GM23338 (cell line): ENCODE results near the gene TNNI3. TPM values are rescaled to one million over a fixed set of nuclear protein-coding genes. Genes with fewer than 3 reads are reported as not detected.

Source experiments
- ATAC-seq: fragments of 200-7000 bp; cut with Tn5 transposase; 3 replicates; pipeline ENCODE4 v1.9.1; 2020
- DNase-seq: peaks from one replicate; pipeline ENCODE4 v3.0.0-alpha.2; 2015; ENCODE audit warnings: low spot score
- H2AFZ ChIP-seq: fragments of 200-600 bp; sonication (generic); 2 replicates; pipeline ENCODE4 v1.8.0; 2016; ENCODE audit warnings: antibody characterized with exemption, mild to moderate bottlenecking, moderate library complexity
- H3F3A ChIP-seq: fragments of 200-600 bp; sonication (generic); replicated peaks from 2 replicates; pipeline ENCODE4 v1.8.0; 2017; ENCODE audit warnings: antibody characterized with exemption, mixed run types, low read depth
- H3K27ac ChIP-seq: fragments of 200-600 bp; sonication (generic); 2 replicates; pipeline ENCODE4 v1.6.1; 2016; ENCODE audit warnings: low read depth
- H3K27me3 ChIP-seq: fragments of 200-600 bp; sonication (generic); 2 replicates; pipeline ENCODE4 v1.8.0; 2016; ENCODE audit warnings: mild to moderate bottlenecking, mixed run types, moderate library complexity; ENCODE audit not compliant: insufficient read depth
- H3K36me3 ChIP-seq: fragments of 200-600 bp; sonication (generic); 2 replicates; pipeline ENCODE4 v1.8.0; 2016; ENCODE audit warnings: mild to moderate bottlenecking; ENCODE audit not compliant: insufficient read depth
- H3K4me1 ChIP-seq: fragments of 200-600 bp; sonication (generic); 2 replicates; pipeline ENCODE4 v1.8.0; 2016; ENCODE audit warnings: mild to moderate bottlenecking, moderate library complexity; ENCODE audit not compliant: insufficient read depth
- H3K4me2 ChIP-seq: fragments of 200-600 bp; sonication (generic); 2 replicates; pipeline ENCODE4 v1.7.1; 2017; ENCODE audit warnings: mixed run types
- H3K4me3 ChIP-seq: fragments of 200-600 bp; sonication (generic); 2 replicates; pipeline ENCODE4 v1.6.1; 2016; ENCODE audit warnings: mixed run types
- H3K79me2 ChIP-seq: fragments of 200-600 bp; sonication (generic); replicated peaks from 2 replicates; pipeline ENCODE4 v1.8.0; 2017; ENCODE audit warnings: mild to moderate bottlenecking; ENCODE audit not compliant: insufficient read depth
- H3K9me2 ChIP-seq: fragments of 200-600 bp; sonication (generic); 2 replicates; pipeline ENCODE4 v1.8.0; 2017; ENCODE audit not compliant: insufficient read depth
- H4K20me1 ChIP-seq: fragments of 200-600 bp; sonication (generic); replicated peaks from 2 replicates; pipeline ENCODE4 v1.8.0; 2017; ENCODE audit warnings: mild to moderate bottlenecking; ENCODE audit not compliant: insufficient read depth
- H3K27ac Mint-ChIP-seq: 2 replicates; pipeline ENCODE4 v1.8.0; 2020; ENCODE audit warnings: inconsistent platforms, mild to moderate bottlenecking, moderate library complexity, mixed read lengths
- H3K27me3 Mint-ChIP-seq: 3 replicates; pipeline ENCODE4 v1.8.0; 2022; ENCODE audit warnings: low read depth, mild to moderate bottlenecking, moderate library complexity, mixed read lengths, inconsistent platforms; ENCODE audit not compliant: insufficient read depth, poor library complexity
- H3K36me3 Mint-ChIP-seq: 3 replicates; pipeline ENCODE4 v1.8.0; 2021; ENCODE audit warnings: low read depth, mild to moderate bottlenecking, inconsistent platforms, moderate library complexity, mixed read lengths
- H3K4me1 Mint-ChIP-seq: 3 replicates; pipeline ENCODE4 v1.8.0; 2020; ENCODE audit warnings: mild to moderate bottlenecking, inconsistent platforms, mixed read lengths
- H3K4me3 Mint-ChIP-seq: 3 replicates; pipeline ENCODE4 v1.8.0; 2021; ENCODE audit warnings: moderate library complexity, mild to moderate bottlenecking, inconsistent platforms, mixed read lengths
- H3K9me3 Mint-ChIP-seq: 3 replicates; pipeline ENCODE4 v1.8.0; 2020; ENCODE audit warnings: moderate library complexity, mild to moderate bottlenecking, inconsistent platforms, mixed read lengths
- CREB1 ChIP-seq: fragments of 250-450 bp; sonication (Bioruptor Pico); IDR thresholded peaks from 2 replicates; pipeline ENCODE4 v1.5.0; 2020; ENCODE audit warnings: low read depth, mild to moderate bottlenecking, moderate library complexity
- EZH2 ChIP-seq: fragments of 200-600 bp; sonication (generic); IDR thresholded peaks from one replicate; pipeline ENCODE4 v1.8.0; 2017; ENCODE audit warnings: antibody characterized with exemption, mild to moderate bottlenecking, low read depth; ENCODE audit not compliant: unreplicated experiment
- EZH2phosphoT487 ChIP-seq: fragments of 200-600 bp; sonication (generic); IDR thresholded peaks from one replicate; pipeline ENCODE4 v1.8.1; 2018; ENCODE audit warnings: antibody characterized with exemption; ENCODE audit not compliant: unreplicated experiment
- JUNB ChIP-seq: IDR thresholded peaks from one replicate; pipeline ENCODE4 v1.6.1; 2016; ENCODE audit warnings: antibody characterized with exemption; ENCODE audit not compliant: unreplicated experiment
- NANOG ChIP-seq: IDR thresholded peaks from 2 replicates; pipeline ENCODE4 v1.6.1; 2016; ENCODE audit warnings: antibody characterized with exemption, borderline replicate concordance
- POLR2AphosphoS5 ChIP-seq: IDR thresholded peaks from 2 replicates; pipeline ENCODE4 v1.6.1; 2016; ENCODE audit warnings: antibody characterized with exemption, low read depth
- STAT1 ChIP-seq: IDR thresholded peaks from one replicate; pipeline ENCODE4 v1.6.1; 2016; ENCODE audit warnings: antibody characterized with exemption; ENCODE audit not compliant: unreplicated experiment
- ZNF114 ChIP-seq: fragments of 250-450 bp; sonication (Bioruptor Pico); IDR thresholded peaks from 2 replicates; pipeline ENCODE4 v1.5.0; 2020; ENCODE audit warnings: mild to moderate bottlenecking, moderate library complexity
- ZNF331 ChIP-seq: fragments of 250-450 bp; sonication (Bioruptor Pico); IDR thresholded peaks from 2 replicates; pipeline ENCODE4 v1.5.0; 2020; ENCODE audit warnings: low read depth, mild to moderate bottlenecking, moderate library complexity
- polyA plus RNA-seq: library from polyadenylated mRNA; unstranded; fragments of >200 nt; fragmentation: Nextera tagmentation; extraction: Ambion mirVana; gene quantifications from 2 replicates; pipeline ENCODE4 v1.2.1, GENCODE V29; 2016
- total RNA-seq: library from RNA; depleted of rRNA; stranded (reverse); fragments of >200 nt; shearing (Covaris generic); gene quantifications from 2 replicates; pipeline ENCODE4 v1.2.3, GENCODE V29; 2014
- TF ChIP-seq, protein P1 (sequence below): IDR thresholded peaks from 2 replicates; pipeline ENCODE4 v1.6.1; 2016; ENCODE audit warnings: antibody characterized with exemption
- TF ChIP-seq, protein P2 (sequence below), 2 experiments: fragments of 200-600 bp in 1 of 2; sonication (generic) in 1 of 2; conservative IDR thresholded peaks; 2 replicates each; pipeline versions ENCODE4 v1.5.1 to v1.6.1; 2016 to 2017; ENCODE audit warnings: antibody characterized with exemption in 2 of 2, low read depth in 2 of 2, mild to moderate bottlenecking in 2 of 2, moderate library complexity in 1 of 2
- TF ChIP-seq, protein P3 (sequence below): fragments of 250-450 bp; sonication (Bioruptor Pico); IDR thresholded peaks from 2 replicates; pipeline ENCODE4 v1.5.0; 2020; ENCODE audit warnings: mild to moderate bottlenecking, moderate library complexity

TNNI3 gene
- total and polyA plus RNA-seq, 2 experiments from 2014 or later: 21.5 to 150 TPM

DNA sequence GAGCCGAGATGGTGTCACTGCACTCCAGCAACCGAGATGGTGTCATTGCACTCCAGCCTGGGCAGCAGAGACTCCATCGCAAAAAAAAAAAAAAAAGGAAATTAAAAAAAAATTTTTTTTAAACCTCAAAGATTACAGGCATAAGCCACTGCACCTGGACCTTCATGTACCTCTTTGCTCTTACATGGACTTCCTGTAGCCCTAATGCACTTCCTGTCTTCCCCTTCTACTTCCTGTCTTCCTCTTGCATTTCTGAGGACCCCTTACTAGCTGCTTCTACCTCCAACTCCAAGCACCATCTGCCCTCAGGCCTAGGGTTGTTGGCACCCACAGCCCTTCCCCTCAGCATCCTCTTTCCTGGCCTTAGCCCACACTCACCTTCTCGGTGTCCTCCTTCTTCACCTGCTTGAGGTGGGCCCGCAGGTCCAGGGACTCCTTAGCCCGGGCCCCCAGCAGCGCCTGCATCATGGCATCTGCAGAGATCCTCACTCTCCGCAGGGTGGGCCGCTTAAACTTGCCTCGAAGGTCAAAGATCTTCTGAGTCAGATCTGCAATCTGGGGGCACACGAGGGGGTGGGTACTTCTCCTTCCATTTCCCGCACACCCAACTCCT, 3.8 kb downstream of the TNNI3 start (continued):
- TF ChIP-seq JUNB (no peak), STAT1 (no peak), ZNF331 (CRISPR knock-in tag) (no peak), NANOG (no peak), POLR2AphosphoS5 (no peak), CREB1 (no peak), EZH2 (no peak), EZH2phosphoT487 (no peak)
- TF ChIP-seq, protein P1, sequence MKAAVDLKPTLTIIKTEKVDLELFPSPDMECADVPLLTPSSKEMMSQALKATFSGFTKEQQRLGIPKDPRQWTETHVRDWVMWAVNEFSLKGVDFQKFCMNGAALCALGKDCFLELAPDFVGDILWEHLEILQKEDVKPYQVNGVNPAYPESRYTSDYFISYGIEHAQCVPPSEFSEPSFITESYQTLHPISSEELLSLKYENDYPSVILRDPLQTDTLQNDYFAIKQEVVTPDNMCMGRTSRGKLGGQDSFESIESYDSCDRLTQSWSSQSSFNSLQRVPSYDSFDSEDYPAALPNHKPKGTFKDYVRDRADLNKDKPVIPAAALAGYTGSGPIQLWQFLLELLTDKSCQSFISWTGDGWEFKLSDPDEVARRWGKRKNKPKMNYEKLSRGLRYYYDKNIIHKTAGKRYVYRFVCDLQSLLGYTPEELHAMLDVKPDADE: no peak
- TF ChIP-seq, protein P2, sequence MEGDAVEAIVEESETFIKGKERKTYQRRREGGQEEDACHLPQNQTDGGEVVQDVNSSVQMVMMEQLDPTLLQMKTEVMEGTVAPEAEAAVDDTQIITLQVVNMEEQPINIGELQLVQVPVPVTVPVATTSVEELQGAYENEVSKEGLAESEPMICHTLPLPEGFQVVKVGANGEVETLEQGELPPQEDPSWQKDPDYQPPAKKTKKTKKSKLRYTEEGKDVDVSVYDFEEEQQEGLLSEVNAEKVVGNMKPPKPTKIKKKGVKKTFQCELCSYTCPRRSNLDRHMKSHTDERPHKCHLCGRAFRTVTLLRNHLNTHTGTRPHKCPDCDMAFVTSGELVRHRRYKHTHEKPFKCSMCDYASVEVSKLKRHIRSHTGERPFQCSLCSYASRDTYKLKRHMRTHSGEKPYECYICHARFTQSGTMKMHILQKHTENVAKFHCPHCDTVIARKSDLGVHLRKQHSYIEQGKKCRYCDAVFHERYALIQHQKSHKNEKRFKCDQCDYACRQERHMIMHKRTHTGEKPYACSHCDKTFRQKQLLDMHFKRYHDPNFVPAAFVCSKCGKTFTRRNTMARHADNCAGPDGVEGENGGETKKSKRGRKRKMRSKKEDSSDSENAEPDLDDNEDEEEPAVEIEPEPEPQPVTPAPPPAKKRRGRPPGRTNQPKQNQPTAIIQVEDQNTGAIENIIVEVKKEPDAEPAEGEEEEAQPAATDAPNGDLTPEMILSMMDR (conservative IDR thresholded peaks at IDR 0.05; ENCODE audit: low read depth in 2 of 2): no peak

DNA sequence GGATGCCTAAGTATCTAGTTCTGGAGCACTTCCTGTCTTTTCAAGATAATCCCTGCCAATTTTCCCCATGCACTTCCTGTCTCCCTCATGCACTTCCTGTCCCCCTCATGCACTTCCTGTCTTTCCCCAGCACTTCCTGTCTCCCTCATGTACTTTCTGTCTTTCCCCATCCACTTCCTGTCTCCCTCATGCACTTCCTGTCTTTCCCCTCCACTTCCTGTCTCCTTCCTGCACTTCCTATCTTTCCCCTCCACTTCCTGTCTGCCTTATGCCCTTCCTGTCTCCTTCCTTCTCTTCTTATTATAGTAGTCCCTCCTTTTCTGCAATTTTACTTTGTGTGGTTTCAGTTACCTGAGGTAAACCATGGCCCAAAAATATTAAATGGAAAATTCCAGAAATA, 5.5 kb downstream of the TNNI3 start:
- peaks cover 34% of the 10 kb centered on the region for H3K4me1 Mint-ChIP-seq
- Histone ChIP-seq H2AFZ (no peak overlapping the region), H3K4me3 (no peak overlapping the region), H3K9me2 (no peaks in the 10 kb centered on the region), H4K20me1 (no peaks in the 10 kb centered on the region; the same call in 1 of the 2 replicates), H3K79me2 (no peaks in the 10 kb centered on the region), H3K4me2 (no peak overlapping the region), H3K36me3 (no peaks in the 10 kb centered on the region; the same call in 1 of the 2 replicates), H3K27ac (no peak overlapping the region), H3K27me3 (peaks cover 9% of the 10 kb centered on the region; the same call in 1 of the 2 replicates), H3K4me1 (peaks cover 22% of the 10 kb centered on the region), H3F3A (peaks cover 16% of the 10 kb centered on the region; the same call in 1 of the 2 replicates)
- no peak for ATAC-seq
- no peak overlapping the region; the same call in 2 of the 3 replicates for H3K4me3 Mint-ChIP-seq
- peaks cover 23% of the 10 kb centered on the region for H3K27me3 Mint-ChIP-seq
- no peak for TF ChIP-seq ZNF331 (CRISPR knock-in tag)
- TF ChIP-seq JUNB: no peak
- TF ChIP-seq NANOG: no peak
- TF ChIP-seq, protein P3, sequence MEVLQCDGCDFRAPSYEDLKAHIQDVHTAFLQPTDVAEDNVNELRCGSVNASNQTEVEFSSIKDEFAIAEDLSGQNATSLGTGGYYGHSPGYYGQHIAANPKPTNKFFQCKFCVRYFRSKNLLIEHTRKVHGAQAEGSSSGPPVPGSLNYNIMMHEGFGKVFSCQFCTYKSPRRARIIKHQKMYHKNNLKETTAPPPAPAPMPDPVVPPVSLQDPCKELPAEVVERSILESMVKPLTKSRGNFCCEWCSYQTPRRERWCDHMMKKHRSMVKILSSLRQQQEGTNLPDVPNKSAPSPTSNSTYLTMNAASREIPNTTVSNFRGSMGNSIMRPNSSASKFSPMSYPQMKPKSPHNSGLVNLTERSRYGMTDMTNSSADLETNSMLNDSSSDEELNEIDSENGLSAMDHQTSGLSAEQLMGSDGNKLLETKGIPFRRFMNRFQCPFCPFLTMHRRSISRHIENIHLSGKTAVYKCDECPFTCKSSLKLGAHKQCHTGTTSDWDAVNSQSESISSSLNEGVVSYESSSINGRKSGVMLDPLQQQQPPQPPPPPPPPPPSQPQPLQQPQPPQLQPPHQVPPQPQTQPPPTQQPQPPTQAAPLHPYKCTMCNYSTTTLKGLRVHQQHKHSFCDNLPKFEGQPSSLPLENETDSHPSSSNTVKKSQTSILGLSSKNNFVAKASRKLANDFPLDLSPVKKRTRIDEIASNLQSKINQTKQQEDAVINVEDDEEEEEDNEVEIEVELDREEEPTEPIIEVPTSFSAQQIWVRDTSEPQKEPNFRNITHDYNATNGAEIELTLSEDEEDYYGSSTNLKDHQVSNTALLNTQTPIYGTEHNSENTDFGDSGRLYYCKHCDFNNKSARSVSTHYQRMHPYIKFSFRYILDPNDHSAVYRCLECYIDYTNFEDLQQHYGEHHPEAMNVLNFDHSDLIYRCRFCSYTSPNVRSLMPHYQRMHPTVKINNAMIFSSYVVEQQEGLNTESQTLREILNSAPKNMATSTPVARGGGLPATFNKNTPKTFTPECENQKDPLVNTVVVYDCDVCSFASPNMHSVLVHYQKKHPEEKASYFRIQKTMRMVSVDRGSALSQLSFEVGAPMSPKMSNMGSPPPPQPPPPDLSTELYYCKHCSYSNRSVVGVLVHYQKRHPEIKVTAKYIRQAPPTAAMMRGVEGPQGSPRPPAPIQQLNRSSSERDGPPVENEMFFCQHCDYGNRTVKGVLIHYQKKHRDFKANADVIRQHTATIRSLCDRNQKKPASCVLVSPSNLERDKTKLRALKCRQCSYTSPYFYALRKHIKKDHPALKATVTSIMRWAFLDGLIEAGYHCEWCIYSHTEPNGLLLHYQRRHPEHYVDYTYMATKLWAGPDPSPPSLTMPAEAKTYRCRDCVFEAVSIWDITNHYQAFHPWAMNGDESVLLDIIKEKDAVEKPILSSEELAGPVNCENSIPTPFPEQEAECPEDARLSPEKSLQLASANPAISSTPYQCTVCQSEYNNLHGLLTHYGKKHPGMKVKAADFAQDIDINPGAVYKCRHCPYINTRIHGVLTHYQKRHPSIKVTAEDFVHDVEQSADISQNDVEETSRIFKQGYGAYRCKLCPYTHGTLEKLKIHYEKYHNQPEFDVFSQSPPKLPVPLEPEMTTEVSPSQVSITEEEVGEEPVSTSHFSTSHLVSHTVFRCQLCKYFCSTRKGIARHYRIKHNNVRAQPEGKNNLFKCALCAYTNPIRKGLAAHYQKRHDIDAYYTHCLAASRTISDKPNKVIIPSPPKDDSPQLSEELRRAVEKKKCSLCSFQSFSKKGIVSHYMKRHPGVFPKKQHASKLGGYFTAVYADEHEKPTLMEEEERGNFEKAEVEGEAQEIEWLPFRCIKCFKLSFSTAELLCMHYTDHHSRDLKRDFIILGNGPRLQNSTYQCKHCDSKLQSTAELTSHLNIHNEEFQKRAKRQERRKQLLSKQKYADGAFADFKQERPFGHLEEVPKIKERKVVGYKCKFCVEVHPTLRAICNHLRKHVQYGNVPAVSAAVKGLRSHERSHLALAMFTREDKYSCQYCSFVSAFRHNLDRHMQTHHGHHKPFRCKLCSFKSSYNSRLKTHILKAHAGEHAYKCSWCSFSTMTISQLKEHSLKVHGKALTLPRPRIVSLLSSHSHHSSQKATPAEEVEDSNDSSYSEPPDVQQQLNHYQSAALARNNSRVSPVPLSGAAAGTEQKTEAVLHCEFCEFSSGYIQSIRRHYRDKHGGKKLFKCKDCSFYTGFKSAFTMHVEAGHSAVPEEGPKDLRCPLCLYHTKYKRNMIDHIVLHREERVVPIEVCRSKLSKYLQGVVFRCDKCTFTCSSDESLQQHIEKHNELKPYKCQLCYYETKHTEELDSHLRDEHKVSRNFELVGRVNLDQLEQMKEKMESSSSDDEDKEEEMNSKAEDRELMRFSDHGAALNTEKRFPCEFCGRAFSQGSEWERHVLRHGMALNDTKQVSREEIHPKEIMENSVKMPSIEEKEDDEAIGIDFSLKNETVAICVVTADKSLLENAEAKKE (CRISPR knock-in tag): no peak
- TF ChIP-seq EZH2: no peak
- TF ChIP-seq ZNF114 (CRISPR knock-in tag): no peak
- TF ChIP-seq POLR2AphosphoS5: no peak
- no peak for TF ChIP-seq CREB1
- H3K9me3 Mint-ChIP-seq: peaks cover 5% of the 10 kb centered on the region
- DNase-seq: no peak
- H3K27ac Mint-ChIP-seq: no peak overlapping the region
- peaks cover 33% of the 10 kb centered on the region for H3K36me3 Mint-ChIP-seq
